ENCODE measurements around the gene SLC35C1.

- no peak for TF ChIP-seq GATA2 (IDR thresholded peaks at IDR 0.05; ENCODE audit: low read depth, low read length)
- no peak for TF ChIP-seq GATA3 (IDR thresholded peaks at IDR 0.05; ENCODE audit: low read depth, low read length)
These were observed 43.3 kb upstream of the SLC35C1 start for GRCh38 chr11:45761659-45762058.
